Aorta (tissue), 5 donors: ENCODE results near the gene PIWIL1. TPM values are rescaled to one million over a fixed set of nuclear protein-coding genes. Genes with fewer than 3 reads are reported as not detected.

ENCODE experiments used
- ATAC-seq: fragments of 200-7000 bp; cut with Tn5 transposase; one replicate; pipeline ENCODE4 v1.9.1; 2022; ENCODE audit warnings: moderate library complexity; ENCODE audit not compliant: low FRiP score
- DNase-seq, 2 donors: peaks; one replicate each; pipeline ENCODE4 v3.0.0-alpha.2; 2020
- H3K27ac ChIP-seq, 2 donors: one replicate each; pipeline ENCODE4 v1.5.1; 2013; ENCODE audit warnings: low read length in 2 of 2, mild to moderate bottlenecking in 2 of 2, moderate library complexity in 2 of 2, control low read depth in 1 of 2, inconsistent platforms in 1 of 2, low read depth in 1 of 2
- H3K27me3 ChIP-seq, 2 donors: one replicate each; pipeline ENCODE4 v1.6.1; 2013; ENCODE audit warnings: control low read depth in 1 of 2, low read length in 1 of 2, mild to moderate bottlenecking in 1 of 2, moderate library complexity in 1 of 2; ENCODE audit not compliant: insufficient read depth in 2 of 2, control insufficient read depth in 1 of 2
- H3K36me3 ChIP-seq, 2 donors: one replicate each; pipeline ENCODE4 v1.6.1; 2013; ENCODE audit warnings: control low read depth in 1 of 2, low read length in 1 of 2, mild to moderate bottlenecking in 1 of 2; ENCODE audit not compliant: insufficient read depth in 2 of 2, control insufficient read depth in 1 of 2
- H3K4me1 ChIP-seq, 2 donors: one replicate each; pipeline ENCODE4 v1.6.1; 2013; ENCODE audit warnings: low read length in 2 of 2, control low read depth in 1 of 2, mild to moderate bottlenecking in 1 of 2, moderate library complexity in 1 of 2; ENCODE audit not compliant: insufficient read depth in 2 of 2, control insufficient read depth in 1 of 2
- H3K4me3 ChIP-seq, 2 donors: one replicate each; pipeline ENCODE4 v1.5.1; 2013; ENCODE audit warnings: low read length in 2 of 2, control low read depth in 1 of 2, mild to moderate bottlenecking in 1 of 2
- H3K9me3 ChIP-seq: one replicate; pipeline ENCODE4 v1.6.1; 2013; ENCODE audit warnings: mild to moderate bottlenecking, low read length; ENCODE audit not compliant: control insufficient read depth
- WGBS, 2 donors: extraction: QIAGEN DNeasy Blood & Tissue Kit; methylation state at CpG; one replicate each; pipeline ENCODE4 v1.1.7; 2013; 5-methylcytosine and 5-hydroxymethylcytosine counted together
- intact Hi-C, 2 donors: fragments of 100-400 bp; cut with DNase I; formaldehyde crosslinking; loops; one replicate each; pipeline versions ENCODE4 v1.14.2 to v1.15.0; 2022
- polyA plus RNA-seq, 2 donors: library from polyadenylated mRNA; stranded (reverse); fragments of 200-250 nt; gene quantifications; one replicate each; pipeline ENCODE4 v1.2.3, GENCODE V29; 2013
- total RNA-seq, 2 donors: library from RNA; stranded (reverse); fragmentation: NEBNext Ultra II Directional; extraction: Animal tissue kit (Norgen Biotek cat#: 25700); gene quantifications; one replicate each; pipeline ENCODE4 v1.2.1, GENCODE V29; 2021
- donor health status: healthy with polysubstance abuse.
- donor health status: Bipolar disorder and iron deficiency.
- donor health status: DM: no; HTN: no; CAD: no.
- donor health status: DM: no; HTN: no; CAD: no.
- donor health status: DM: yes; HTN: yes; CAD: no.

PIWIL1 gene
- total and polyA plus RNA-seq, 4 donors = not detected

DNA sequence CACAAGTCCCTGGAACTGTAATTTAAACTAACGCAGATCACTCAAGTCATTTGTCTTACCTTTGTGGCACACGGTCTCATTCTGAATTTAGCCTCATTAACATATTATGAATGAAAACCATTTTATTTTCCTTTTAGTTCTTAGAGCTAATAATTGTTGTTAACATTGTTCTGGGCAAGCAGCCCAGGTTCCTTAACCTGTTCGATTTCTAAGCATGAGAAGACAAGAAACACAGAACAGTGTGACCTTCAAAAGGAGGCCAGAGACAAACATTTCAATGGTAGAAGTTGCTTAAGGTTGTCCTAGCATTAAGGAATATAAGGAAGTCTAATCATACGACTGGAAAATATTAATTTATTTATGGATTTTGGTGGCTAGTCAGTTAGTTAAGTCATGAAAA lies 35.2 kb downstream of the PIWIL1 start:
- H3K27ac ChIP-seq = no peak overlapping the region
- intact Hi-C loops = no loop called here
- no peaks in the 10 kb centered on the region for H3K9me3 ChIP-seq
- H3K27me3 ChIP-seq = no peaks in the 10 kb centered on the region
- 50 to 53% methylated on average over 4 of the region's 4 CpGs for WGBS, 2 donors
- no peak overlapping the region for H3K4me3 ChIP-seq
- ATAC-seq (no peak), DNase-seq (no peak)
- H3K4me1 ChIP-seq = no peaks in the 10 kb centered on the region
- H3K36me3 ChIP-seq = no peaks in the 10 kb centered on the region

GRCh38 chr12:130374083-130374482 lies 36.4 kb downstream of the PIWIL1 start:
- no peak overlapping the region for H3K27ac ChIP-seq
- ATAC-seq (no peak), DNase-seq (no peak)
- WGBS, 2 donors = 76 to 83% methylated on average over 4 of the region's 4 CpGs
- peaks cover 0 to 2% of the 10 kb centered on the region in 2 donors for H3K27me3 ChIP-seq
- H3K36me3 ChIP-seq = no peaks in the 10 kb centered on the region
- H3K4me1 ChIP-seq = no peaks in the 10 kb centered on the region
- H3K4me3 ChIP-seq = no peak overlapping the region
- intact Hi-C loops = no loop called here
- no peaks in the 10 kb centered on the region for H3K9me3 ChIP-seq

DNA sequence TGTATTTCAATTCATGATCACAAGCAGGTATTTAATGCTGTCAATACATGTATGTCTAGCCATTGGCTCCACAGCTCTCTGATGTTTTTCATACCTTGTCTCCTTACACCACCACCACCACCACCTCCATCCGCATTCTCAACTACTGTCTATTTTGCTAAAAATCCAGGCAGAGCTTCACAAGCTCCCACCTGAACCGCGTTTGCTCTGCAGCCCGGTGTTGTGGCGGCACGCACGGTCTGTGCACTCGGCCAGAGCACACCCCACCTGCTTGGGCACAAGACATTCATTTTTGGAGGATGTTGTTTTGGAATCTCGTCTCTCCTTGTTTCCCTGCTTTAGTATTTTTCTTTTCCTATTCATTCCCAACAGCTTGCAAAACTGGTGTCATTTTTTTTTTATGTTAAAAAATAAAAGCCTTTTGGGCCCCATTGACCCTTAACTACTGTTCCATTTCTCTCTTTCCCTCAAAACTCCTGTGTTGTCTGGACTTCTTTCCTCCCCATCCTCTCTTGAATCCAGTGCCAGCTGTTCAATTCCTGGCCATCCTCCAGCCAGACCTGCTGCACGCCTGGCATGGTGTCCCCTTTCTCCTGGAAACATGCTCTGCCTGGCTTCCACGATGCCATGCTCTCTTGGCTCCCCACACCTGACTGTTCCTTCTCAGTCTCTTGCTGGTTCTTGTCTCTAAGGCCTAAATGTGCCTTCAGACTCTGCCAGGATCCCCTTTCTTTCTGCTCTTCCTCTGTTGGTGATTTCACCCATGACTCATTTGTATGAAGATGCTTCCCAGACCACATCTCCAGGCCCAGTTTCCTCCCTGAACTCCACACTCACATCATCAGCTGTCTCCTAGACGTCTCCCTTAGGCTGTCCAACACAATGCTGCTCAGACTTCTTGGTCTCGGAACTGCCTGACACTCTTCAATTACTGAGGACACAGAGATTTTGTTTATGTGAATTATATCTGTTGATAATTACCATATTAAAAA lies 37.9 kb downstream of the PIWIL1 start:
- WGBS, 2 donors = 73 to 74% methylated on average over 13 of the region's 13 CpGs
- no peak overlapping the region for H3K4me3 ChIP-seq
- no peak overlapping the region for H3K27ac ChIP-seq
- ATAC-seq (no peak), DNase-seq (no peak)
- no peaks in the 10 kb centered on the region for H3K9me3 ChIP-seq
- no peaks in the 10 kb centered on the region for H3K36me3 ChIP-seq
- intact Hi-C loops = no loop called here
- no peaks in the 10 kb centered on the region for H3K4me1 ChIP-seq
- peaks cover 0 to 2% of the 10 kb centered on the region in 2 donors for H3K27me3 ChIP-seq

GRCh38 chr12:130382818-130383217 lies 45.1 kb downstream of the PIWIL1 start:
- DNase-seq (no peak), ATAC-seq (no peak)
- peaks cover 0 to 2% of the 10 kb centered on the region in 2 donors for H3K27me3 ChIP-seq
- intact Hi-C loops = no loop called here
- no peaks in the 10 kb centered on the region for H3K4me1 ChIP-seq
- no peak overlapping the region for H3K4me3 ChIP-seq
- H3K27ac ChIP-seq = no peak overlapping the region
- WGBS, 2 donors = 49 to 52% methylated on average over 2 of the region's 2 CpGs
- no peaks in the 10 kb centered on the region for H3K9me3 ChIP-seq
- no peaks in the 10 kb centered on the region for H3K36me3 ChIP-seq

DNA sequence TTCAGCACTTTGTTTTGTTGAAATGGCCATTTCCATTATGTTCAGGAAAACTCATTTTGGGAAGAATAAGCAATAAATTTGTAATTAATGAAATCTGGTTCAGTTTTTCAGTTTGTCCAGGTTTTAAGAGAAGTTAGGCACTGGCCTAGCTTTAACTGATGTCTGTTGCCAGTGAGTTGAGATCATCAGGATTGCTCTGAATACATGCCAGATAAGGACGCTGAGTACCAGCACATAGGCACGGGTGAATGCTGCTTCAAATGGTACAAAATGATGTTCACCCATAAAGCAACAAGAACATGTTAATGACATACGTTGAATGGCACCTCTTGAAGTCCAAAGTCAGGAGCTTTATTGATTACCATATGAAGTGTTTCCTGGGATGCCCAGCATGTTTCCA lies 46.5 kb downstream of the PIWIL1 start:
- 34 to 40% methylated on average over 3 of the region's 3 CpGs for WGBS, 2 donors
- H3K4me1 ChIP-seq = no peaks in the 10 kb centered on the region
- no peak overlapping the region for H3K4me3 ChIP-seq
- no peaks in the 10 kb centered on the region for H3K9me3 ChIP-seq
- intact Hi-C loops = no loop called here
- no peaks in the 10 kb centered on the region for H3K36me3 ChIP-seq
- no peak for ATAC-seq
- no peaks in the 10 kb centered on the region for H3K27me3 ChIP-seq
- no peak for DNase-seq
- H3K27ac ChIP-seq = no peak overlapping the region

DNA sequence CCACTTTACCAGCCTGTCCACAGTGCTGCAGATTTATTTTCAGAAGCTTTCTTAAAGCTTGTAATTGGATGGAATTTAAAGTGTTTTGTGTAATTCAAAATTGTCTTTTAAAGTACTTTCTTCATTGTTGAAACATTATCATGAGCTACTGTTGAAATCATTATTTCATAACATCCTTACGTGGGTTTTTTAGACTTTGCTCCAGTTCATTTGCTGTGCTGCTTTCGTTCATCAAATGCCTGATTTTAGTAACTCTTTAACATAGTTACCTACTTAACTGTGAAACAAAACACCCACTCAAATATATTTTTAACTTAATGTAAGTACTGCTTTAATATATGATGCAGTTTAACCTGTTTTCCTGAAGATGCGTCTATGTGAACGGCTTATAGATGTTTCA lies 47.5 kb downstream of the PIWIL1 start:
- no peaks in the 10 kb centered on the region for H3K36me3 ChIP-seq
- no peak overlapping the region for H3K27ac ChIP-seq
- intact Hi-C loops = no loop called here
- no peaks in the 10 kb centered on the region for H3K27me3 ChIP-seq
- WGBS, 2 donors = 79 to 88% methylated on average over 4 of the region's 4 CpGs
- ATAC-seq = no peak
- H3K4me1 ChIP-seq = no peaks in the 10 kb centered on the region
- DNase-seq = no peak
- H3K4me3 ChIP-seq = no peak overlapping the region
- no peaks in the 10 kb centered on the region for H3K9me3 ChIP-seq

DNA sequence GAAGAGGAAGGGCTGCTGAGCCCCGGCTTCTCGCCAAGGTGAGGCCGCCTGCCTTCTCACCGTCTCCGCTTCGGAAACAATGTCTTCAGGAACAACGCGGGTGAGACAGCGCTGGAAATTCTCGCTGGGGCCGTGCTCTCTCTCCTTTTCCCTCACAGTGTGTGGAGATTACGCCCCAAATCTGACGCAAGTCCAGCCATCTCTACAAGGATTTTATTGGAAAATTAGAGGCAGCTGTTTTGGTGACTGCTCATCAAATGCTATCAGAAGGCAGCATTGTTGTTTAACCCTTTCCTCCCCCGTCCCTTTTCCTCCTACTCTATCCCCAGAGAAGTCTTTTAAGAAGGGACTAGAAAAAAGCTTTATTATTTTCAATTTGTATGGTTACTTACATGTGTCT lies 53.5 kb downstream of the PIWIL1 start:
- Histone ChIP-seq H3K4me3 (no peak overlapping the region), H3K4me1 (no peaks in the 10 kb centered on the region), H3K27ac (no peak overlapping the region), H3K9me3 (no peaks in the 10 kb centered on the region), H3K36me3 (no peaks in the 10 kb centered on the region), H3K27me3 (no peaks in the 10 kb centered on the region)
- WGBS, 2 donors = 42 to 47% methylated on average over 14 of the region's 14 CpGs
- ATAC-seq = no peak
- intact Hi-C loops = no loop called here
- DNase-seq = no peak

GRCh38 chr12:130394906-130395305 lies 57.2 kb downstream of the PIWIL1 start:
- no peaks in the 10 kb centered on the region for H3K27me3 ChIP-seq
- H3K9me3 ChIP-seq = no peaks in the 10 kb centered on the region
- DNase-seq = no peak
- H3K27ac ChIP-seq = no peak overlapping the region
- no peaks in the 10 kb centered on the region for H3K36me3 ChIP-seq
- H3K4me3 ChIP-seq = no peak overlapping the region
- WGBS, 2 donors = 31 to 38% methylated on average over 4 of the region's 4 CpGs
- H3K4me1 ChIP-seq = no peaks in the 10 kb centered on the region
- intact Hi-C loops = no loop called here
- ATAC-seq = no peak

GRCh38 chr12:130396667-130397066 lies 59.0 kb downstream of the PIWIL1 start:
- Histone ChIP-seq H3K4me3 (no peak overlapping the region), H3K27me3 (no peaks in the 10 kb centered on the region), H3K9me3 (no peaks in the 10 kb centered on the region), H3K27ac (no peak overlapping the region), H3K4me1 (no peaks in the 10 kb centered on the region), H3K36me3 (no peaks in the 10 kb centered on the region)
- 66 to 78% methylated on average over 2 of the region's 2 CpGs for WGBS, 2 donors
- intact Hi-C loops = no loop called here
- DNase-seq (no peak), ATAC-seq (no peak)
